Neural cell (in vitro differentiated cells): ENCODE measurements around the gene ADGRB3. TPM values are rescaled to one million over a fixed set of nuclear protein-coding genes. Genes with fewer than 3 reads are reported as not detected.

Source experiments
- H2AFZ ChIP-seq: fragments of 200-600, 300-800 bp; sonication (generic), shearing (Covaris generic); 2 replicates; pipeline ENCODE4 v1.6.0; 2014; ENCODE audit warnings: low read depth, mild to moderate bottlenecking, antibody characterized with exemption, low read length, moderate library complexity
- H3F3A ChIP-seq: fragments of 200-600 bp; shearing (Covaris generic); 2 replicates; pipeline ENCODE4 v1.6.1; 2016; ENCODE audit warnings: mild to moderate bottlenecking, moderate library complexity, mixed read lengths, antibody characterized with exemption, low read length; ENCODE audit not compliant: insufficient read depth, poor library complexity, severe bottlenecking
- H3K27ac ChIP-seq: fragments of 200-600, 300-800 bp; sonication (generic), shearing (Covaris generic); 2 replicates; pipeline ENCODE4 v1.5.1; 2014; ENCODE audit warnings: mild to moderate bottlenecking, low read length, moderate library complexity
- H3K27me3 ChIP-seq: fragments of 300-800, 200-600 bp; sonication (generic), shearing (Covaris generic); 2 replicates; pipeline ENCODE4 v1.6.0; 2014; ENCODE audit warnings: mild to moderate bottlenecking, low read depth, low read length, moderate library complexity; ENCODE audit not compliant: insufficient read depth
- H3K36me3 ChIP-seq: fragments of 300-800, 200-600 bp; sonication (generic), shearing (Covaris generic); 2 replicates; pipeline ENCODE4 v1.5.1; 2014; ENCODE audit warnings: mild to moderate bottlenecking, antibody characterized with exemption, low read length, moderate library complexity; ENCODE audit not compliant: insufficient read depth
- H3K4me2 ChIP-seq: fragments of 300-800, 200-600 bp; sonication (generic), shearing (Covaris generic); 2 replicates; pipeline ENCODE4 v1.6.0; 2014; ENCODE audit warnings: mild to moderate bottlenecking, low read length
- H3K4me3 ChIP-seq: fragments of 300-800, 200-600 bp; sonication (generic), shearing (Covaris generic); 2 replicates; pipeline ENCODE4 v1.5.1; 2014; ENCODE audit warnings: mild to moderate bottlenecking, low read length, moderate library complexity
- H3K79me2 ChIP-seq: fragments of 200-600 bp; shearing (Covaris generic); replicated peaks from 2 replicates; pipeline ENCODE4 v1.6.0; 2014; ENCODE audit warnings: mild to moderate bottlenecking, low read length, moderate library complexity; ENCODE audit not compliant: insufficient read depth
- H3K9ac ChIP-seq: fragments of 300-800, 200-600 bp; sonication (generic), shearing (Covaris generic); 2 replicates; pipeline ENCODE4 v1.6.1; 2016; ENCODE audit warnings: mild to moderate bottlenecking, low read length, mixed read lengths
- H3K9me2 ChIP-seq: fragments of 200-600 bp; shearing (Covaris generic); 2 replicates; pipeline ENCODE4 v1.6.1; 2016; ENCODE audit warnings: mild to moderate bottlenecking, low read length, mixed read lengths; ENCODE audit not compliant: insufficient read depth
- H3K9me3 ChIP-seq: fragments of 200-600, 300-800 bp; sonication (generic), shearing (Covaris generic); 2 replicates; pipeline ENCODE4 v1.6.1; 2016; ENCODE audit warnings: mild to moderate bottlenecking, mixed run types, low read length, moderate library complexity, mixed read lengths
- H4K20me1 ChIP-seq: fragments of 200-600 bp; shearing (Covaris generic); 2 replicates; pipeline ENCODE4 v1.6.1; 2016; ENCODE audit warnings: mild to moderate bottlenecking, mixed run types; ENCODE audit not compliant: insufficient read depth
- EP300 ChIP-seq: fragments of 450-650 bp; conservative IDR thresholded peaks from 2 replicates; pipeline ENCODE4 v1.6.1; 2014; ENCODE audit warnings: antibody characterized with exemption, mild to moderate bottlenecking, moderate library complexity; ENCODE audit not compliant: poor library complexity, severe bottlenecking
- EZH2 ChIP-seq: fragments of 200-600, 300-800 bp; shearing (Covaris generic), sonication (generic); IDR thresholded peaks from 2 replicates; pipeline ENCODE4 v1.6.1; 2014; ENCODE audit warnings: antibody characterized with exemption, low read length, borderline replicate concordance, mild to moderate bottlenecking; ENCODE audit not compliant: insufficient read depth, poor library complexity, severe bottlenecking
- MXI1 ChIP-seq: fragments of 450-650 bp; conservative IDR thresholded peaks from 2 replicates; pipeline ENCODE4 v1.6.1; 2014; ENCODE audit warnings: antibody characterized with exemption, mild to moderate bottlenecking; ENCODE audit not compliant: poor library complexity, severe bottlenecking
- POLR2AphosphoS5 ChIP-seq: IDR thresholded peaks from 2 replicates; pipeline ENCODE4 v1.6.1; 2012
- RAD21 ChIP-seq: fragments of 450-650 bp; conservative IDR thresholded peaks from 2 replicates; pipeline ENCODE4 v1.6.1; 2014; ENCODE audit warnings: antibody characterized with exemption, mild to moderate bottlenecking, moderate library complexity
- SMC3 ChIP-seq: fragments of 450-650 bp; conservative IDR thresholded peaks from 2 replicates; pipeline ENCODE4 v1.6.1; 2014; ENCODE audit warnings: antibody characterized with exemption, mild to moderate bottlenecking, moderate library complexity; ENCODE audit not compliant: poor library complexity
- TAF1 ChIP-seq: IDR thresholded peaks from 2 replicates; pipeline ENCODE4 v1.6.1; 2012; ENCODE audit warnings: low read depth
- polyA plus RNA-seq: library from polyadenylated mRNA; depleted of rRNA; stranded (reverse); fragments of >200 nt; gene quantifications from 2 replicates; pipeline ENCODE4 v1.2.3, GENCODE V29; 2014
- TF ChIP-seq, protein P1 (sequence below): IDR thresholded peaks from 2 replicates; pipeline ENCODE4 v1.6.1; 2012; ENCODE audit warnings: borderline replicate concordance
- TF ChIP-seq, protein P2 (sequence below): fragments of 450-650 bp; IDR thresholded peaks from 2 replicates; pipeline ENCODE4 v1.5.1; 2014; ENCODE audit warnings: antibody characterized with exemption, mild to moderate bottlenecking, moderate library complexity; ENCODE audit not compliant: poor library complexity, severe bottlenecking

Gene ADGRB3
- polyA plus RNA-seq, 1 donor from 2014 or later, result 66.5 TPM

DNA sequence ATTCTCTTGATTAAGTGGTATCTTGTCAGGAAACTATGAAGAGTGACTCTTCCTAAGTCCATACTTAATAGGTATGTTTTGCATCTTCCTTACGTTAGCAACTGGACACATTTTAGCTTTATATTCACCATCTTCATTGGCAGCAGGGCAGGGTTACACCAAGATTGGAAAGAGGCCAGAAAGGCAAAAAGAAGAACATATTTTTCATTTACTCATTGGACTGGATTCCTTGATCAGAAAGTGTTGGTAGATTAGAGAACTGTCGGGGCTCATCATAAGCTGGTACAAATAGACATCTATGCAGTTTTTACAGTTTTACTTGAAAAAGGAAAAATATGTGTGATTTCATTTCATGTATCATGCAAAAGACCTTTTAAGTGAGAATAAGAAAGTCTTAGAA lies 696.8 kb downstream of the ADGRB3 start:
- Histone ChIP-seq H3K36me3 (no peaks in the 10 kb centered on the region), H3K4me3 (no peak overlapping the region), H4K20me1 (no peaks in the 10 kb centered on the region), H3K9me3 (no peaks in the 10 kb centered on the region), H3K27me3 (no peaks in the 10 kb centered on the region), H2AFZ (no peak overlapping the region), H3K27ac (no peak overlapping the region), H3F3A (peaks cover 3% of the 10 kb centered on the region), H3K9me2 (no peaks in the 10 kb centered on the region), H3K4me2 (no peak overlapping the region), H3K9ac (no peak overlapping the region), H3K79me2 (no peaks in the 10 kb centered on the region)
- TF ChIP-seq RAD21, result no peak
- no peak for TF ChIP-seq EZH2
- no peak for TF ChIP-seq POLR2AphosphoS5
- no peak for TF ChIP-seq EP300
- no peak for TF ChIP-seq SMC3
- TF ChIP-seq, protein P1, sequence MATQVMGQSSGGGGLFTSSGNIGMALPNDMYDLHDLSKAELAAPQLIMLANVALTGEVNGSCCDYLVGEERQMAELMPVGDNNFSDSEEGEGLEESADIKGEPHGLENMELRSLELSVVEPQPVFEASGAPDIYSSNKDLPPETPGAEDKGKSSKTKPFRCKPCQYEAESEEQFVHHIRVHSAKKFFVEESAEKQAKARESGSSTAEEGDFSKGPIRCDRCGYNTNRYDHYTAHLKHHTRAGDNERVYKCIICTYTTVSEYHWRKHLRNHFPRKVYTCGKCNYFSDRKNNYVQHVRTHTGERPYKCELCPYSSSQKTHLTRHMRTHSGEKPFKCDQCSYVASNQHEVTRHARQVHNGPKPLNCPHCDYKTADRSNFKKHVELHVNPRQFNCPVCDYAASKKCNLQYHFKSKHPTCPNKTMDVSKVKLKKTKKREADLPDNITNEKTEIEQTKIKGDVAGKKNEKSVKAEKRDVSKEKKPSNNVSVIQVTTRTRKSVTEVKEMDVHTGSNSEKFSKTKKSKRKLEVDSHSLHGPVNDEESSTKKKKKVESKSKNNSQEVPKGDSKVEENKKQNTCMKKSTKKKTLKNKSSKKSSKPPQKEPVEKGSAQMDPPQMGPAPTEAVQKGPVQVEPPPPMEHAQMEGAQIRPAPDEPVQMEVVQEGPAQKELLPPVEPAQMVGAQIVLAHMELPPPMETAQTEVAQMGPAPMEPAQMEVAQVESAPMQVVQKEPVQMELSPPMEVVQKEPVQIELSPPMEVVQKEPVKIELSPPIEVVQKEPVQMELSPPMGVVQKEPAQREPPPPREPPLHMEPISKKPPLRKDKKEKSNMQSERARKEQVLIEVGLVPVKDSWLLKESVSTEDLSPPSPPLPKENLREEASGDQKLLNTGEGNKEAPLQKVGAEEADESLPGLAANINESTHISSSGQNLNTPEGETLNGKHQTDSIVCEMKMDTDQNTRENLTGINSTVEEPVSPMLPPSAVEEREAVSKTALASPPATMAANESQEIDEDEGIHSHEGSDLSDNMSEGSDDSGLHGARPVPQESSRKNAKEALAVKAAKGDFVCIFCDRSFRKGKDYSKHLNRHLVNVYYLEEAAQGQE, result no peak
- no peak for TF ChIP-seq MXI1
- TF ChIP-seq, protein P2, sequence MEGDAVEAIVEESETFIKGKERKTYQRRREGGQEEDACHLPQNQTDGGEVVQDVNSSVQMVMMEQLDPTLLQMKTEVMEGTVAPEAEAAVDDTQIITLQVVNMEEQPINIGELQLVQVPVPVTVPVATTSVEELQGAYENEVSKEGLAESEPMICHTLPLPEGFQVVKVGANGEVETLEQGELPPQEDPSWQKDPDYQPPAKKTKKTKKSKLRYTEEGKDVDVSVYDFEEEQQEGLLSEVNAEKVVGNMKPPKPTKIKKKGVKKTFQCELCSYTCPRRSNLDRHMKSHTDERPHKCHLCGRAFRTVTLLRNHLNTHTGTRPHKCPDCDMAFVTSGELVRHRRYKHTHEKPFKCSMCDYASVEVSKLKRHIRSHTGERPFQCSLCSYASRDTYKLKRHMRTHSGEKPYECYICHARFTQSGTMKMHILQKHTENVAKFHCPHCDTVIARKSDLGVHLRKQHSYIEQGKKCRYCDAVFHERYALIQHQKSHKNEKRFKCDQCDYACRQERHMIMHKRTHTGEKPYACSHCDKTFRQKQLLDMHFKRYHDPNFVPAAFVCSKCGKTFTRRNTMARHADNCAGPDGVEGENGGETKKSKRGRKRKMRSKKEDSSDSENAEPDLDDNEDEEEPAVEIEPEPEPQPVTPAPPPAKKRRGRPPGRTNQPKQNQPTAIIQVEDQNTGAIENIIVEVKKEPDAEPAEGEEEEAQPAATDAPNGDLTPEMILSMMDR, result no peak
- no peak for TF ChIP-seq TAF1

DNA sequence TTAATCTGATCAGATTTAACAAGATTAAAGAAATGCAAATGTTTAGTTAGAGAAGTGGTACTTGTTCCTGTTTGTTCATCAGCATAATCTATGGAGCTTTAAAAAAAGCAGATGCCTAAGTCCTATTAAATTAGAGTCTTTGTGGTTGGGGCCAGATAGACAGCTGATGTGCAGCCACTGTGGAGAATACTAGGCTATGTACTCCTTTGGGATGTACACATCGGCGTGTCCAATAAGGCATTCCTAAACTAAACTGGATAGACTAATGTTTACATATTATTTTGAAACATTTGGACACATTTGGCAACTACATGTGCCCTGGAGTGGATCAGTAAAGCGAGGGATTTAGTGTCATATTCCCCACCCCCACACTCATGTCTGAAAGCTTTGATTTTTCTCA lies 702.2 kb downstream of the ADGRB3 start:
- Histone ChIP-seq H2AFZ (no peak overlapping the region), H3K9ac (no peak overlapping the region), H3F3A (no peaks in the 10 kb centered on the region), H3K27me3 (no peaks in the 10 kb centered on the region), H4K20me1 (no peaks in the 10 kb centered on the region), H3K79me2 (no peaks in the 10 kb centered on the region), H3K36me3 (no peaks in the 10 kb centered on the region), H3K4me2 (no peak overlapping the region), H3K27ac (no peak overlapping the region), H3K9me3 (no peaks in the 10 kb centered on the region), H3K9me2 (no peaks in the 10 kb centered on the region), H3K4me3 (no peak overlapping the region)
- TF ChIP-seq RAD21 (no peak), MXI1 (no peak), POLR2AphosphoS5 (no peak), SMC3 (no peak), TAF1 (no peak), EP300 (no peak)
- TF ChIP-seq, protein P2, result no peak
